Right lobe of liver (tissue), 6 donors: Measurements from ENCODE around the gene SLC9A2. TPM values are rescaled to one million over a fixed set of nuclear protein-coding genes. Genes with fewer than 3 reads are reported as not detected.
A peak's percentile ranks its signal among the peaks of the same experiment; 100 is the strongest.

ENCODE experiments used
- ATAC-seq, 4 donors: fragments of 200-7000 bp; cut with Tn5 transposase; one replicate each; pipeline ENCODE4 v1.9.1; 2020; ENCODE audit warnings: mild to moderate bottlenecking in 4 of 4, moderate library complexity in 4 of 4
- DNase-seq, 3 donors: peaks; one replicate each; pipeline ENCODE4 v3.0.0-alpha.2; 2020
- H3K27ac ChIP-seq, 3 donors: fragments of 200-600 bp; one replicate each; pipeline ENCODE4 v1.8.0; 2022
- H3K27me3 ChIP-seq, 2 donors: fragments of 200-600 bp; one replicate each; pipeline ENCODE4 v1.8.0; 2022
- H3K36me3 ChIP-seq, 4 donors: fragments of 200-600 bp; sonication (generic) in 1 of 4; one replicate each; pipeline versions ENCODE4 v1.5.1 to v1.8.0; 2017 to 2022; ENCODE audit warnings: control low read depth in 1 of 4
- H3K4me1 ChIP-seq, 4 donors: fragments of 200-600 bp; sonication (generic) in 1 of 4; one replicate each; pipeline versions ENCODE4 v1.5.1 to v1.8.0; 2017 to 2022; ENCODE audit warnings: control low read depth in 1 of 4
- H3K4me3 ChIP-seq, 3 donors: fragments of 200-600 bp; one replicate each; pipeline ENCODE4 v1.8.0; 2022
- H3K9me3 ChIP-seq, 4 donors: fragments of 200-600 bp; sonication (generic) in 1 of 4; one replicate each; pipeline versions ENCODE4 v1.5.1 to v1.8.0; 2017 to 2022; ENCODE audit warnings: control low read depth in 1 of 4
- CTCF ChIP-seq, 4 donors: fragments of 200-600 bp in 3 of 4; fragments of 450-650 bp in 1 of 4; IDR thresholded peaks; one replicate each; pipeline versions ENCODE4 v1.5.1 to v1.8.0; 2016 to 2022; ENCODE audit warnings: antibody characterized with exemption in 4 of 4, mild to moderate bottlenecking in 2 of 4
- POLR2A ChIP-seq: fragments of 450-650 bp; IDR thresholded peaks from one replicate; pipeline ENCODE4 v1.6.1; 2017; ENCODE audit warnings: antibody characterized with exemption, mild to moderate bottlenecking
- WGBS: methylation state at CpG from one replicate; pipeline ENCODE4 v1.1.6; 2018; ENCODE audit warnings: low coverage, low lambda C conversion rate; ENCODE audit not compliant: insufficient coverage; ENCODE audit errors: missing lambda C conversion rate; 5-methylcytosine and 5-hydroxymethylcytosine counted together
- intact Hi-C, 2 donors: fragments of 100-400 bp; cut with DNase I; formaldehyde crosslinking; loops; one replicate each; pipeline versions ENCODE4 v1.11.2 to v1.14.1; 2022
- total RNA-seq, 6 experiments: library from RNA; depleted of rRNA in 2 of 6; stranded (reverse); fragments of >200 nt in 2 of 6; fragmentation: NEBNext Ultra II Directional in 3 of 6; extraction: Animal tissue kit (Norgen Biotek cat#: 25700) in 3 of 6; gene quantifications; one replicate each; pipeline versions ENCODE4 v1.1.0 to v1.2.4, GENCODE V29; 2016 to 2023
- donor health status: DM: no; HTN: yes; CAD: no.
- donor health status: DM: no; HTN: no; CAD: no.
- donor health status: DM: no; HTN: no; CAD: no.
- donor health status: DM: no; HTN: yes; CAD: no.
- donor health status: DM: no; HTN: yes; CAD: no.

Gene SLC9A2
- total RNA-seq, 6 experiments from 2014 or later: 0.06 TPM; not detected in 5

- Histone ChIP-seq H3K27me3 (no peaks in the 10 kb centered on the region), H3K4me3 (peak overlapping the region; percentile 94 to 99 (median 98)), H3K4me1 (peaks cover 0 to 10% (median 0%) of the 10 kb centered on the region in 4 donors), H3K36me3 (peaks cover 0 to 4% (median 1%) of the 10 kb centered on the region in 4 donors), H3K27ac (peak overlapping the region; percentile 77 to 89 (median 83)), H3K9me3 (no peaks in the 10 kb centered on the region)
- ATAC-seq: peak; percentile 94 to 96 (median 95)
- intact Hi-C loops: no loop called here
- peak; percentile 91 to 92 (median 91) for DNase-seq
- 0% methylated on average over 19 of the region's 52 CpGs for WGBS
- TF ChIP-seq CTCF (IDR thresholded peaks at IDR 0.05) (no peak), POLR2A (peak; percentile 82)
Measured at GRCh38 chr2:102736410-102737409, 117.4 kb downstream of the SLC9A2 start.

- Histone ChIP-seq H3K27ac (no peak overlapping the region), H3K4me3 (peak overlapping the region; percentile 94 to 99 (median 98)), H3K27me3 (no peaks in the 10 kb centered on the region), H3K36me3 (no peaks in the 10 kb centered on the region), H3K4me1 (peaks cover 0 to 10% (median 0%) of the 10 kb centered on the region in 4 donors), H3K9me3 (no peaks in the 10 kb centered on the region)
- TF ChIP-seq CTCF (IDR thresholded peaks at IDR 0.05) (no peak), POLR2A (no peak)
- no peak for DNase-seq
- intact Hi-C loops: no loop called here
- ATAC-seq: no peak
- 58% methylated on average over 1 of the region's 1 CpG for WGBS
Measured at GRCh38 chr2:102737431-102737830, 118.1 kb downstream of the SLC9A2 start.

GRCh38 chr2:102743259-102743658 is 123.9 kb downstream of the SLC9A2 start:
- Histone ChIP-seq H3K9me3 (no peaks in the 10 kb centered on the region), H3K27ac (no peak overlapping the region), H3K4me3 (no peak overlapping the region), H3K36me3 (no peaks in the 10 kb centered on the region), H3K27me3 (no peaks in the 10 kb centered on the region), H3K4me1 (no peaks in the 10 kb centered on the region)
- WGBS: 88% methylated on average over 3 of the region's 3 CpGs
- no peak for TF ChIP-seq POLR2A
- ATAC-seq: no peak
- no peak for DNase-seq
- intact Hi-C loops: no loop called here

- no peak overlapping the region for H3K4me3 ChIP-seq
- H3K4me1 ChIP-seq: no peaks in the 10 kb centered on the region
- no peaks in the 10 kb centered on the region for H3K9me3 ChIP-seq
- no peak for TF ChIP-seq POLR2A
- no peak for TF ChIP-seq CTCF (IDR thresholded peaks at IDR 0.05)
- intact Hi-C loops: no loop called here
- ATAC-seq (no peak), DNase-seq (no peak)
- 89% methylated on average over 4 of the region's 4 CpGs for WGBS
- H3K36me3 ChIP-seq: no peaks in the 10 kb centered on the region
- H3K27me3 ChIP-seq: no peaks in the 10 kb centered on the region
- no peak overlapping the region for H3K27ac ChIP-seq
Measured at GRCh38 chr2:102748107-102748506, 128.8 kb downstream of the SLC9A2 start.

GRCh38 chr2:102749938-102750337 is 130.6 kb downstream of the SLC9A2 start:
- Histone ChIP-seq H3K4me3 (no peak overlapping the region), H3K27ac (no peak overlapping the region), H3K36me3 (no peaks in the 10 kb centered on the region), H3K27me3 (no peaks in the 10 kb centered on the region), H3K4me1 (peaks cover 0 to 10% (median 3%) of the 10 kb centered on the region in 4 donors), H3K9me3 (no peaks in the 10 kb centered on the region)
- DNase-seq (no peak), ATAC-seq (no peak)
- intact Hi-C loops: loop anchor here in 1 of 2 donors (10.0 kb wide), 1 partner anchor 55 kb away; no protein-coding TSS in a partner anchor
- no peak for TF ChIP-seq CTCF (IDR thresholded peaks at IDR 0.05)
- TF ChIP-seq POLR2A: no peak
- 86% methylated on average over 3 of the region's 3 CpGs for WGBS
